Liver (tissue), 9 donors: ENCODE measurements around the gene RPP21. TPM values are rescaled to one million over a fixed set of nuclear protein-coding genes. Genes with fewer than 3 reads are reported as not detected.

ENCODE experiments used
- DNase-seq: peaks from one replicate; pipeline ENCODE4 v3.0.0-alpha.2; 2017; ENCODE audit warnings: low spot score
- H3K27ac ChIP-seq, 2 donors: one replicate each; pipeline ENCODE4 v1.7.0; 2013; ENCODE audit warnings: inconsistent platforms in 2 of 2, low read length in 2 of 2, control low read depth in 1 of 2, low read depth in 1 of 2, mild to moderate bottlenecking in 1 of 2
- H3K27me3 ChIP-seq, 4 donors: one replicate each; pipeline versions ENCODE4 v1.6.1 to v1.7.0; 2013; ENCODE audit warnings: low read length in 3 of 4, inconsistent platforms in 1 of 4, mild to moderate bottlenecking in 1 of 4, moderate library complexity in 1 of 4; ENCODE audit not compliant: control insufficient read depth in 4 of 4, insufficient read depth in 4 of 4
- H3K36me3 ChIP-seq, 4 donors: one replicate each; pipeline versions ENCODE4 v1.6.1 to v1.7.0; 2013; ENCODE audit warnings: low read length in 3 of 4, mild to moderate bottlenecking in 3 of 4, low read depth in 1 of 4, moderate library complexity in 1 of 4; ENCODE audit not compliant: control insufficient read depth in 4 of 4, insufficient read depth in 3 of 4
- H3K4me1 ChIP-seq, 4 donors: one replicate each; pipeline versions ENCODE4 v1.6.1 to v1.7.0; 2013; ENCODE audit warnings: low read length in 3 of 4, mild to moderate bottlenecking in 3 of 4, moderate library complexity in 1 of 4; ENCODE audit not compliant: control insufficient read depth in 4 of 4, insufficient read depth in 4 of 4
- H3K4me3 ChIP-seq, 3 donors: one replicate each; pipeline versions ENCODE4 v1.6.1 to v1.7.0; 2013; ENCODE audit warnings: low read length in 3 of 3, control low read depth in 1 of 3, low read depth in 1 of 3, mild to moderate bottlenecking in 1 of 3
- H3K9ac ChIP-seq, 2 donors: one replicate each; pipeline ENCODE4 v1.7.0; 2013; ENCODE audit warnings: low read length in 2 of 2, mild to moderate bottlenecking in 2 of 2, moderate library complexity in 2 of 2, control low read depth in 1 of 2, low read depth in 1 of 2
- H3K9me3 ChIP-seq, 4 donors: one replicate each; pipeline versions ENCODE4 v1.6.1 to v1.7.0; 2013; ENCODE audit warnings: low read length in 3 of 4; ENCODE audit not compliant: control insufficient read depth in 4 of 4
- EGR1 ChIP-seq, 2 donors: IDR thresholded peaks; 2 replicates each; pipeline ENCODE4 v1.6.1; 2016 to 2018; ENCODE audit warnings: antibody characterized with exemption in 2 of 2, low read depth in 2 of 2
- FOXA2 ChIP-seq: IDR thresholded peaks from 2 replicates; pipeline ENCODE4 v1.6.1; 2016; ENCODE audit warnings: antibody characterized with exemption
- GABPA ChIP-seq, 2 donors: IDR thresholded peaks in 1 of 2; conservative IDR thresholded peaks in 1 of 2; 2 replicates each; pipeline ENCODE4 v1.6.1; 2016; ENCODE audit warnings: antibody characterized with exemption in 2 of 2, mild to moderate bottlenecking in 1 of 2, moderate library complexity in 1 of 2
- HNF4A ChIP-seq, 2 donors: conservative IDR thresholded peaks; 2 replicates each; pipeline ENCODE4 v1.6.1; 2016; ENCODE audit warnings: antibody characterized with exemption in 2 of 2, mild to moderate bottlenecking in 2 of 2
- HNF4G ChIP-seq: IDR thresholded peaks from 2 replicates; pipeline ENCODE4 v1.6.1; 2016; ENCODE audit warnings: antibody characterized with exemption
- JUND ChIP-seq, 2 donors: IDR thresholded peaks; 2 replicates each; pipeline ENCODE4 v1.6.1; 2016; ENCODE audit warnings: antibody characterized with exemption in 2 of 2
- NR2F2 ChIP-seq: IDR thresholded peaks from 2 replicates; pipeline ENCODE4 v1.6.1; 2016; ENCODE audit warnings: antibody characterized with exemption
- RAD21 ChIP-seq, 2 donors: IDR thresholded peaks; 2 replicates each; pipeline ENCODE4 v1.6.1; 2016; ENCODE audit warnings: antibody characterized with exemption in 2 of 2, mild to moderate bottlenecking in 2 of 2
- RXRA ChIP-seq, 2 donors: IDR thresholded peaks; 2 replicates each; pipeline ENCODE4 v1.6.1; 2017 to 2018; ENCODE audit warnings: antibody characterized with exemption in 2 of 2, mild to moderate bottlenecking in 1 of 2
- SP1 ChIP-seq: IDR thresholded peaks from 2 replicates; pipeline ENCODE4 v1.6.1; 2018; ENCODE audit warnings: antibody characterized with exemption, mild to moderate bottlenecking
- TAF1 ChIP-seq: conservative IDR thresholded peaks from 2 replicates; pipeline ENCODE4 v1.6.1; 2016; ENCODE audit warnings: antibody characterized with exemption, mild to moderate bottlenecking
- YY1 ChIP-seq: IDR thresholded peaks from 2 replicates; pipeline ENCODE4 v1.6.1; 2016; ENCODE audit warnings: antibody characterized with exemption, mild to moderate bottlenecking
- WGBS: extraction: QIAGEN DNeasy Blood & Tissue Kit; methylation state at CpG from one replicate; pipeline ENCODE4 v1.1.7; 2013; 5-methylcytosine and 5-hydroxymethylcytosine counted together
- polyA plus RNA-seq, 2 donors: library from polyadenylated mRNA; stranded (reverse) in 1 of 2; unstranded in 1 of 2; fragments of 200-250 nt in 1 of 2; fragments of >200 nt in 1 of 2; fragmentation: Nextera tagmentation in 1 of 2; extraction: Ambion mirVana in 1 of 2; gene quantifications; one replicate each; pipeline versions ENCODE4 v1.2.1 to v1.2.3, GENCODE V29; 2013 to 2015
- total RNA-seq, 2 donors: library from RNA; depleted of rRNA; stranded (reverse); fragments of >200 nt; gene quantifications; one replicate each; pipeline ENCODE4 v1.2.3, GENCODE V29; 2014
- TF ChIP-seq, protein P1 (sequence below): fragments of 150-350 bp; IDR thresholded peaks from 2 replicates; pipeline ENCODE4 v1.5.1; 2017; ENCODE audit warnings: improper control_type of control experiment, low read depth, low read length; ENCODE audit not compliant: missing input control
- TF ChIP-seq, protein P2 (sequence below): IDR thresholded peaks from 2 replicates; pipeline ENCODE4 v1.6.1; 2016; ENCODE audit warnings: antibody characterized with exemption, mild to moderate bottlenecking
- TF ChIP-seq, protein P3 (sequence below): IDR thresholded peaks from 2 replicates; pipeline ENCODE4 v1.6.1; 2016; ENCODE audit warnings: antibody characterized with exemption
- donor health status: healthy.
- donor health status: healthy.
- donor health status: healthy.
- donor health status: healthy.
- donor health status: healthy.

Gene RPP21
- total and polyA plus RNA-seq, 4 donors, result 9.3 to 32.9 (median 21.0) TPM

DNA sequence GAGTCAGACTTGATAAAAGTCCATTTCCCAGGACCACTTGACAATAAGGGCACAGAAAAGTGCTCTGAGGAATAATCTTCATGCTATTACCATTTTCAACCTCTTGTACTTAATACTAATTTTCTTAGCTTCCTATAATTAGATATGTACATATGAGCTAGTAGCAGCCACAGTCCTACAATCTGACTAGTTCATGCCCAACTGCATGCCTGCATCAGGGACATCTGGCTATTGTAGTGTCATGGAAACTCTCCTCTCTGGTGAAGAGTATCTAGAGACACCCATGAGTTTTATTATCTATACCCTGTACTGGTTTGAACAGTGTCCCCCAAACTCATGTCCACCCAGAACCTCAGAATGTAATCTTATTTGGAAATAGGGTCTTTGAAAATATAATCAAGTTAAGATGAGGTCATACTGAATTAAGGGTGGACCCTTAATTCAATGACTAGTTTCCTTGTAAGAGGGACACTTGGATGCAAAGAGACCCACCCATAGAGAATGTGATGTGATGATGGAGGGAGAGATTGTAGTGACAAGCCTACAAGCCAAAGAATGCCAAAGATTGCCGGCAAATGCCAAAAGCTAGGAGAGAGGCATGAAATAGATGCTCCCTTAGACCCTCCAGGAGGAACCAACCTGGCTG is 32.2 kb upstream of the RPP21 start:
- Histone ChIP-seq H3K4me1 (peaks cover 0 to 9% (median 5%) of the 10 kb centered on the region in 4 donors), H3K27me3 (no peaks in the 10 kb centered on the region), H3K9me3 (no peaks in the 10 kb centered on the region), H3K9ac (no peak overlapping the region), H3K36me3 (peaks cover 1 to 8% (median 6%) of the 10 kb centered on the region in 4 donors), H3K27ac (no peak overlapping the region), H3K4me3 (no peak overlapping the region)
- WGBS, result 95% methylated on average over 1 of the region's 1 CpG
- TF ChIP-seq NR2F2, result no peak
- no peak for TF ChIP-seq HNF4A (conservative IDR thresholded peaks at IDR 0.05)
- TF ChIP-seq, protein P1, sequence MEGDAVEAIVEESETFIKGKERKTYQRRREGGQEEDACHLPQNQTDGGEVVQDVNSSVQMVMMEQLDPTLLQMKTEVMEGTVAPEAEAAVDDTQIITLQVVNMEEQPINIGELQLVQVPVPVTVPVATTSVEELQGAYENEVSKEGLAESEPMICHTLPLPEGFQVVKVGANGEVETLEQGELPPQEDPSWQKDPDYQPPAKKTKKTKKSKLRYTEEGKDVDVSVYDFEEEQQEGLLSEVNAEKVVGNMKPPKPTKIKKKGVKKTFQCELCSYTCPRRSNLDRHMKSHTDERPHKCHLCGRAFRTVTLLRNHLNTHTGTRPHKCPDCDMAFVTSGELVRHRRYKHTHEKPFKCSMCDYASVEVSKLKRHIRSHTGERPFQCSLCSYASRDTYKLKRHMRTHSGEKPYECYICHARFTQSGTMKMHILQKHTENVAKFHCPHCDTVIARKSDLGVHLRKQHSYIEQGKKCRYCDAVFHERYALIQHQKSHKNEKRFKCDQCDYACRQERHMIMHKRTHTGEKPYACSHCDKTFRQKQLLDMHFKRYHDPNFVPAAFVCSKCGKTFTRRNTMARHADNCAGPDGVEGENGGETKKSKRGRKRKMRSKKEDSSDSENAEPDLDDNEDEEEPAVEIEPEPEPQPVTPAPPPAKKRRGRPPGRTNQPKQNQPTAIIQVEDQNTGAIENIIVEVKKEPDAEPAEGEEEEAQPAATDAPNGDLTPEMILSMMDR, result no peak
- TF ChIP-seq JUND (IDR thresholded peaks at IDR 0.05), result no peak
- TF ChIP-seq GABPA (IDR thresholded peaks at IDR 0.05 in 1 of 2, conservative IDR thresholded peaks at IDR 0.05 in 1 of 2), result no peak
- TF ChIP-seq SP1, result no peak
- TF ChIP-seq HNF4G, result no peak
- TF ChIP-seq FOXA2, result no peak
- TF ChIP-seq RAD21 (IDR thresholded peaks at IDR 0.05), result no peak
- TF ChIP-seq, protein P2, sequence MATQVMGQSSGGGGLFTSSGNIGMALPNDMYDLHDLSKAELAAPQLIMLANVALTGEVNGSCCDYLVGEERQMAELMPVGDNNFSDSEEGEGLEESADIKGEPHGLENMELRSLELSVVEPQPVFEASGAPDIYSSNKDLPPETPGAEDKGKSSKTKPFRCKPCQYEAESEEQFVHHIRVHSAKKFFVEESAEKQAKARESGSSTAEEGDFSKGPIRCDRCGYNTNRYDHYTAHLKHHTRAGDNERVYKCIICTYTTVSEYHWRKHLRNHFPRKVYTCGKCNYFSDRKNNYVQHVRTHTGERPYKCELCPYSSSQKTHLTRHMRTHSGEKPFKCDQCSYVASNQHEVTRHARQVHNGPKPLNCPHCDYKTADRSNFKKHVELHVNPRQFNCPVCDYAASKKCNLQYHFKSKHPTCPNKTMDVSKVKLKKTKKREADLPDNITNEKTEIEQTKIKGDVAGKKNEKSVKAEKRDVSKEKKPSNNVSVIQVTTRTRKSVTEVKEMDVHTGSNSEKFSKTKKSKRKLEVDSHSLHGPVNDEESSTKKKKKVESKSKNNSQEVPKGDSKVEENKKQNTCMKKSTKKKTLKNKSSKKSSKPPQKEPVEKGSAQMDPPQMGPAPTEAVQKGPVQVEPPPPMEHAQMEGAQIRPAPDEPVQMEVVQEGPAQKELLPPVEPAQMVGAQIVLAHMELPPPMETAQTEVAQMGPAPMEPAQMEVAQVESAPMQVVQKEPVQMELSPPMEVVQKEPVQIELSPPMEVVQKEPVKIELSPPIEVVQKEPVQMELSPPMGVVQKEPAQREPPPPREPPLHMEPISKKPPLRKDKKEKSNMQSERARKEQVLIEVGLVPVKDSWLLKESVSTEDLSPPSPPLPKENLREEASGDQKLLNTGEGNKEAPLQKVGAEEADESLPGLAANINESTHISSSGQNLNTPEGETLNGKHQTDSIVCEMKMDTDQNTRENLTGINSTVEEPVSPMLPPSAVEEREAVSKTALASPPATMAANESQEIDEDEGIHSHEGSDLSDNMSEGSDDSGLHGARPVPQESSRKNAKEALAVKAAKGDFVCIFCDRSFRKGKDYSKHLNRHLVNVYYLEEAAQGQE, result no peak
- TF ChIP-seq YY1, result no peak
- TF ChIP-seq TAF1, result no peak
- TF ChIP-seq RXRA (IDR thresholded peaks at IDR 0.05), result no peak
- TF ChIP-seq, protein P3, sequence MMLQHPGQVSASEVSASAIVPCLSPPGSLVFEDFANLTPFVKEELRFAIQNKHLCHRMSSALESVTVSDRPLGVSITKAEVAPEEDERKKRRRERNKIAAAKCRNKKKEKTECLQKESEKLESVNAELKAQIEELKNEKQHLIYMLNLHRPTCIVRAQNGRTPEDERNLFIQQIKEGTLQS, result no peak
- no peak for TF ChIP-seq EGR1 (IDR thresholded peaks at IDR 0.05; ENCODE audit: low read depth in 2 of 2)
- no peak for DNase-seq

DNA sequence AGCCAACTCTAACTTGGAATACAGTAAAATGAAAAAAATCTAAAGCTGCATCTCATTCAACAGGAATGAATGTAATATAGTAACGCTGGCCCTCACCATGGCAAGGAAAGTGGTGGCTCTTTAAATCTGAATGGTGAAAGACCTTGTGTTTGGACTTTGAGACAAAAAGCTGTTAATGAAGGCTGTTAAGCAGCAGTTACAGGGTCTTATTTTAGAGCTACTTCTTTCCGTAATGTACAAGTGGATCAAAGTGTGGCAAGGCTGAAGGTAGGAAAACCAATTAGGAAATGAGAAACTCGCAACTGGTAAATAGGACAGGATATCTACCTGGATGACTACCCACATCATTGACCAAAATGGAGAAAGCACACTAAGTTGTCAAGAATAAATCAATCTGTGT is 29.8 kb upstream of the RPP21 start:
- Histone ChIP-seq H3K36me3 (peaks cover 5 to 11% (median 6%) of the 10 kb centered on the region in 4 donors), H3K4me3 (no peak overlapping the region), H3K27ac (no peak overlapping the region), H3K27me3 (no peaks in the 10 kb centered on the region), H3K4me1 (peaks cover 0 to 9% (median 5%) of the 10 kb centered on the region in 4 donors), H3K9me3 (no peaks in the 10 kb centered on the region), H3K9ac (no peak overlapping the region)
- DNase-seq, result no peak
- no peak for TF ChIP-seq JUND (IDR thresholded peaks at IDR 0.05)
- TF ChIP-seq, protein P2, result no peak
- WGBS, result 98% methylated on average over 3 of the region's 3 CpGs
